Stimulated activated naive B cell treated with anti-CD40 and anti-IgM and Interleukin-4, amounts not matched to agents 10 μg/mL and 1 μg/mL and 100 μg/mL, for 72 hours (primary cell): ENCODE measurements around the gene DNAJC22.
"Not testable (repeated sequence)": the region's sequence is repeated elsewhere in the genome, so short reads cannot be mapped to it uniquely, and the experiment has no call there.

Experiments
- ATAC-seq, 2 donors: fragments of 150-1000 bp; cut with Tn5 transposase; replicated peaks; 2 replicates each; pipeline ENCODE4 v1.10.0; 2021; ENCODE audit warnings: moderate library complexity in 1 of 2
- DNase-seq: peaks from one replicate; pipeline ENCODE4 v3.0.0; 2021
- H3K27ac Mint-ChIP-seq: one replicate; pipeline ENCODE4 v1.8.0; 2022; ENCODE audit warnings: mild to moderate bottlenecking, mixed read lengths
- H3K27me3 Mint-ChIP-seq, 2 donors: one replicate each; pipeline ENCODE4 v1.8.0; 2022; ENCODE audit warnings: mixed read lengths in 2 of 2
- H3K36me3 Mint-ChIP-seq, 2 donors: one replicate each; pipeline ENCODE4 v1.8.0; 2022; ENCODE audit warnings: mixed read lengths in 2 of 2, mild to moderate bottlenecking in 1 of 2
- H3K4me1 Mint-ChIP-seq, 2 donors: one replicate each; pipeline ENCODE4 v1.8.0; 2022; ENCODE audit warnings: mixed read lengths in 2 of 2, mild to moderate bottlenecking in 1 of 2
- H3K4me3 Mint-ChIP-seq, 2 donors: one replicate each; pipeline ENCODE4 v1.8.0; 2022; ENCODE audit warnings: mild to moderate bottlenecking in 2 of 2, mixed read lengths in 2 of 2, moderate library complexity in 1 of 2
- H3K9me3 Mint-ChIP-seq, 2 donors: one replicate each; pipeline ENCODE4 v1.8.0; 2022; ENCODE audit warnings: mixed read lengths in 2 of 2, mild to moderate bottlenecking in 1 of 2

The DNAJC22 gene

DNA sequence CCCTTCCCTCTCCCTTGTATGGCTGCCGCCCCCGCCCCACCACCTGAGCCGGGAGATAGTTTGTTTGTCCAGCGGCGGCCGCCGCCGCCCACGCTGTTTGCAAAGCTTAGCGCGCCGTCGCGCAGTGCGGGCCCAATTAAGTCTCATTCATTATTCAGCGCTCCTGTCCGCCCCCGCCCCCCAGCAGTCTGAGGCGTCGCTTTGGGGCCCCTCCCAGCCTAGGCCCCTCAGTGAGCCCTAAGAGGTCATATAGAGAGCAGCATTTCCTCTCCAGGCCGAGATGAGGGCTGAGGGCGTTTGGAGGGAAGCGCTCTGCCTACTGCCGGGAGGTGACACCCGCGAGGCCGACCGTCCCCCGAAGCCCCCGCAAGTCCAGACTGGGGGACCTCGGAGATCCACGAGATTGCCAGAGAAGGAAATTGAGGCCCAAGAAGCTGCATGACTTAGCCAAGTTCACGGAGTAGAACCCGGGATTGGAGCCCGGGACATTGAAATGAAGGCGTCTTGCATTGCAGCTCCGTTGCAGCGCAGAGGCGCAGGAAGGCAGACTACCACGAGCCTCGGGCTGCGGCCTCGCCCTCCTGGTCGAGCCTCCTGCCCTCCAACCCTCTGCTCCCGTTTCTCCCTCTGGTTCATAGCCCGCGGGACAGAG is at the start of gene DNAJC22:
DNAJC22 (plus strand) TSS at position 230 of the 652 bp plus-strand sequence. CDS start 1,985 bp downstream, outside the sequence.
- Mint-ChIP-seq H3K27me3 (peaks cover 53 to 83% of the 10 kb centered on the region in 2 donors), H3K4me3 (peak within 1 kb of the TSS; percentile 80 to 89), H3K9me3 (no peaks in the 10 kb centered on the region), H3K4me1 (peaks cover 32 to 62% of the 10 kb centered on the region in 2 donors), H3K27ac (peak within 1 kb of the TSS; percentile 77), H3K36me3 (no peaks in the 10 kb centered on the region)
- DNase-seq (no peak), ATAC-seq (peak in 1 of 2 donors; percentile 11)

DNA sequence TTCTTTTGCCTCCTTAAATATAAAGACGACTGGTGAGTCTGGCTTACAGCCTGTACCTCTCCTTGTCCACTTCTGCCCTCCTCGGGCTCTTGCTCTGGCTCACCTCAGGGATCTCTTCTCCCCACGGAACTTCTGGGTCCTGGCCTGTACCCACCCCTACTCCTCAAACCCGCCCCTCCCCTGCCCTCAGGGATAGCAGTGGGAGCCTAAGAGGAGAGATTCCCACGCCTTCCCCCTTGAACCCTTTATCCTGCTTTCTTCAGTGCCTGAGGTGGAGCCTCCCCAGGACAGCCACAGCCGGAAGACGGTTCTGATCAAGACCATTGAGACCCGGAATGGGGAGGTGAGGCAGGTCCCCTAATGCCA is 49.0 kb upstream of the DNAJC22 start:
- DNase-seq (no peak), ATAC-seq (no peak)
- Mint-ChIP-seq H3K4me3 (peak overlapping the region; percentile 25 to 71), H3K4me1 (peaks cover 25 to 27% of the 10 kb centered on the region in 2 donors), H3K9me3 (no peaks in the 10 kb centered on the region), H3K36me3 (peaks cover 0 to 3% of the 10 kb centered on the region in 2 donors), H3K27ac (no peak overlapping the region), H3K27me3 (peaks cover 60 to 85% of the 10 kb centered on the region in 2 donors)

DNA sequence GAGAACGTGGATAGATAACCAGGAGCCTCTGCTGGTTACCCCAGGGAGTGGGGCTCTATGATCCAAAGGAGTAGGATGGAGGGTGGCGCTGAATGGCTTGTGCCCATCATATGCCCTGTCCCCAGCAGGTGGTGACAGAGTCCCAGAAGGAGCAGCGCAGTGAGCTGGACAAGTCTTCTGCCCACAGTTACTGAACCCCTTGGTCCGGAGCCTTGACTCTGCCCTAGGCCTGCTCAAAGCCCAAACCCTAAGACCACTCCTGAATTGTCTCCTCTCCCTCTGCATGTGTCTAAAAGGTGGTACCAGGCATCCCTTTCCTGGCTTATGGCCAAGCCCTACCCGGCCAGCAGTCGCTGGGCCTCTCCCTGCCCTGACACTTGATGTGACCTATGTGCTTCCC is 48.5 kb upstream of the DNAJC22 start:
- peaks cover 0 to 3% of the 10 kb centered on the region in 2 donors for H3K36me3 Mint-ChIP-seq
- peak overlapping the region in 1 of 2 donors; percentile 25 for H3K4me3 Mint-ChIP-seq
- no peaks in the 10 kb centered on the region for H3K9me3 Mint-ChIP-seq
- ATAC-seq (peak in 1 of 2 donors; percentile 43), DNase-seq (no peak)
- peaks cover 25 to 27% of the 10 kb centered on the region in 2 donors for H3K4me1 Mint-ChIP-seq
- no peak overlapping the region for H3K27ac Mint-ChIP-seq
- peaks cover 65 to 87% of the 10 kb centered on the region in 2 donors for H3K27me3 Mint-ChIP-seq

DNA sequence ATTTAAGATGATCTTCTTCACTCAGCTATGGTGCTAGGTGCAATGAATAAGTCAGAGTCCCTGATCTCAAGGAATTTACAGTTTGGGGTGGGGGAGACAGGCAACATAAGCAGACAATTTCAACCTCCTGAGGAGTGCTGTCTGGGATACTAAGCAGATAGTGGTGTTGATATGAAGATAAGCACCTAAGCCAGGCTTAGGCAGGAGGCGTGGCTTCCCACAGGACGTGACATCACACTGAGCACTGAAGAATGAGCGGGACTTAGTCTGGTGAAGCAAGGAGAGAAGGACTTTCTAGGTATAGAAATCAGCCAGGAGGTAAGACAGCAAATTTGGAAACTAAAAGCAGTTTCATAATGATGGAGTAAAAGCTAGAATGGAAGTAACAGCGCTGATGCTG is 44.9 kb upstream of the DNAJC22 start:
- H3K27me3 Mint-ChIP-seq, result peaks cover 56 to 69% of the 10 kb centered on the region in 2 donors
- no peak overlapping the region for H3K27ac Mint-ChIP-seq
- H3K4me1 Mint-ChIP-seq, result peaks cover 12 to 20% of the 10 kb centered on the region in 2 donors
- no peak overlapping the region for H3K4me3 Mint-ChIP-seq
- peaks cover 0 to under 1% of the 10 kb centered on the region in 2 donors for H3K36me3 Mint-ChIP-seq
- DNase-seq, result no peak
- peak in 1 of 2 donors; percentile 28 for ATAC-seq
- no peaks in the 10 kb centered on the region for H3K9me3 Mint-ChIP-seq

DNA sequence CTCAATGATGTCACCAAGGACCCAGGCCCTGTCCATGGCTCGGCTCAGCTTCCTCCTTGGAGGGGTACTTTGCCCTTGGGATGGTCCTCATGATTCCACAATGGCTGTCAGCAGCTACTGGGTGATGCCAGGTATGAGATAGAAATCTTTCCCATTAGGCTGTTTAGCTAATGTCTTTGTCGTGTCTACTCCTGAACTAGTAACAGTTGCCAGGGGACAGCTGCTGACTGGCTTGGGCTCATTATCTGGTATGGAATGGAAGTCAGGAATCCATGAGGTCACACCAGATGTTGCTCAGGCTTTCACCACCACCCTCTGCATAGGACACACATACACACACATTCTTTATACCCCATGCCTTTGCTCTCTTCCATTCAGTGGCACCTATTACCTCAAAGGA is 42.5 kb upstream of the DNAJC22 start:
- Mint-ChIP-seq H3K4me3 (no peak overlapping the region), H3K9me3 (no peaks in the 10 kb centered on the region), H3K4me1 (no peaks in the 10 kb centered on the region), H3K27me3 (peaks cover 42 to 65% of the 10 kb centered on the region in 2 donors), H3K27ac (no peak overlapping the region), H3K36me3 (no peaks in the 10 kb centered on the region)
- no peak for ATAC-seq
- no peak for DNase-seq

DNA sequence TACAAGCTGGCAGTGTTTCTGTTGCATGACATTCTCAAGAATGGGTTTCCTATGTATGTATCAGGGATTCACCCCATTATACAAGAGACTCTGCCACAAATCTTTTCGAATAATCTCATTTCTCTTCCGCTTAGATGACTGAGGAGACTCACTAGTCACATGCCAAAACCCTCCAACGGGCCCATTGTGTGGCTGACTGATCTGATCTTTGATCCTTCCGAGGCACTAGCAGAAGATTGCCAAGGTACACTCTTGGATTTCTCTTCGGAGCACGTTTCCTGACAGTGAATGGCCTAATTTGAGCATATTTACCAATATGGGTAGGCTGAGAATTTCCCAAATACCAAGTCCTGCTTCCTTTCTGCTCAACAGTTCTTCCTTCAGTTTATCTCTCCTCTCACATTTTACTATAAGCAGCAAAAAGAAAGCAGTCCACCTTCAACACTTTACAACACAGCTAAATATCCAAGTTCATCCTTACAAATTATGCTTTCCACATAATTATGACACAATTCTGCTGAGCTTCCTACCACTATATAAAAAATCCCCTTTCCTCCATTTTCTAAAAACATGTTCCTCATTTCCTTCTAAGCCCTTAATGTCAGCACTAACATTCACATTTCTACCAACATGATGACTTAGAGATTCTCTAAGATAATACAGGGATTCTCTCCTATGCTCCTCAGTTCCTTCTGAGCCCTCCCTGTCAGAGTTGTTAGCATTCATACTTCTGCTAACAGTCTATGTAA is 40.8 kb upstream of the DNAJC22 start:
- H3K4me1 Mint-ChIP-seq, result no peaks in the 10 kb centered on the region
- H3K27me3 Mint-ChIP-seq, result peaks cover 43 to 74% of the 10 kb centered on the region in 2 donors
- ATAC-seq (no peak), DNase-seq (no peak)
- no peak overlapping the region for H3K4me3 Mint-ChIP-seq
- no peaks in the 10 kb centered on the region for H3K9me3 Mint-ChIP-seq
- H3K36me3 Mint-ChIP-seq, result no peaks in the 10 kb centered on the region
- no peak overlapping the region for H3K27ac Mint-ChIP-seq

DNA sequence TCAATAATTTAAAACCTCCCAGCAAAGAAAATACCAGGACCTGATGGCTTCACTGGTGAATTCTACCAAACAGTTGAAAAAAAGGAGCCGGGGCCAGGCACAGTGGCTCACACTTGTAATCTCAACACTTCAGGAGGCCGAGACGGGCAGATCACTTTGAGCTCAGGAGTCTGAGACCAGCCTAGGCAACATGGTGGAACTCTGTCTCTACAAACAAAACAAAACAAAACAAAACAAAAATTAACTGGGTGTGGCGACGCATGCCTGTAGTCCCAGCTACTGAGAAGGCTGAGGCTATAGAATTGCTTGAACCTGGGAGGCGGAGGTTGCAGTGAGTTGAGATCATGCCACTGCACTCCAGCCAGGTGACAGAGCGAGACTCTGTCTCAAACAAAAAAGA is 37.3 kb upstream of the DNAJC22 start:
- peaks cover 29 to 70% of the 10 kb centered on the region in 2 donors for H3K27me3 Mint-ChIP-seq
- DNase-seq (no peak), ATAC-seq (no peak)
- no peak overlapping the region for H3K27ac Mint-ChIP-seq
- no peak overlapping the region for H3K4me3 Mint-ChIP-seq
- H3K36me3 Mint-ChIP-seq, result no peaks in the 10 kb centered on the region
- H3K4me1 Mint-ChIP-seq, result no peaks in the 10 kb centered on the region
- no peaks in the 10 kb centered on the region for H3K9me3 Mint-ChIP-seq

DNA sequence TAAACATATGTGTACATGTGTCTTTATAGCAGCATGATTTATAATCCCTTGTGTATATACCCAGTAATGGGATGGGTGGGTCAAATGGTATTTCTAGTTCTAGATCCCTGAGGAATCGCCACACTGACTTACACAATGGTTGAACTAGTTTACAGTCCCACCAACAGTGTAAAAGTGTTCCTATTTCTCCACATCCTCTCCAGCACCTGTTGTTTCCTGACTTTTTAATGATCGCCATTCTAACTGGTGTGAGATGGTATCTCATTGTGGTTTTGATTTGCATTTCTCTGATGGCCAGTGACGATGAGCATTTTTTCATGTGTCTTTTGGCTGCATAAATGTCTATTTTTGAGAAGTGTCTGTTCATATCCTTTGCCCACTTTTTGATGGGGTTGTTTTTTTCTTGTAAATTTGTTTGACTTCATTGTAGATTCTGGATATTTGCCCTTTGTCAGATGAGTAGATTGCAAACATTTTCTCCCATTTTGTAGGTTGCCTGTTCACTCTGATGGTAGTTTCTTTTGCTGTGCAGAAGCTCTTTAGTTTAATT is 36.2 kb upstream of the DNAJC22 start:
- peaks cover 27 to 74% of the 10 kb centered on the region in 2 donors for H3K27me3 Mint-ChIP-seq
- H3K4me3 Mint-ChIP-seq, H3K4me1 Mint-ChIP-seq, H3K36me3 Mint-ChIP-seq, H3K9me3 Mint-ChIP-seq, H3K27ac Mint-ChIP-seq, ATAC-seq, DNase-seq: not testable (repeated sequence)

DNA sequence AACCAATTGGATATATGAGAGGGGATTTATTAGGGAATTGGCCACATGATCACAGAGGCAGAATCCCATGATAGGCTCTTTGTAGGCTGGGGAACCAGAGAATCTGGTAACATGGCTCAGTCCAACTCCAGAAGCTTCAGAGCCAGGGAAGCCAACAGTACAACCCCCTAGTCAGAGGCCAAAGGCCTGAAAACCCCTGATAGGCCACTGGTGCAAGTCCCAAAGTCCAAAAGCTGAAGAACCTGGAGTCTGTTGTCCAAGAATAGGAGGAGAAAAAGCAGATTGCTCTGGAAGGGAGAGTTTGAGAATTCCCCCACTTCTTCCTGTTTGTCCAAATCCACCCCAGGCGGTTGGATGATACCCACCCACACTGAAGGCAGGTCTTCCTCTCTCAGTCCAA is 31.9 kb upstream of the DNAJC22 start:
- H3K36me3 Mint-ChIP-seq, result no peaks in the 10 kb centered on the region
- no peak overlapping the region for H3K27ac Mint-ChIP-seq
- no peaks in the 10 kb centered on the region for H3K9me3 Mint-ChIP-seq

DNA sequence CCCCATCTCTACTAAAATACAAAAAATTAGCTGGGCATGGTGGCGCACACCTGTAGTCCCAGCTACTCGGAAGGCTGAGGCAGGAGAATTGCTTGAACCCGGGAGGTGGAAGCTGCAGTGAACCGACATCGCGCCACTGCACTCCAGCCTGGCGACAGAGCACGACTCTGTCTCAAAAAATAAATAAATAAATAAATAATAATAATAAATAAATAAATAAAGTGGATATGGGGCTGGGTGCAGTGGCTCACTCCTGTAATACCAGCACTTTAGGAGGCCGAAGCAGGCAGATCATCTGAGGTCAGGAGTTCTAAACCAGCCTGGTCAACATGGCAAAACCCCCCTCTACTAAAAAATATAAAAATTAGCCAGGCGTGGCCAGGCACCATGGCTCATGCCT is 29.6 kb upstream of the DNAJC22 start:
- not testable (repeated sequence) for H3K4me3 Mint-ChIP-seq, H3K36me3 Mint-ChIP-seq, DNase-seq, H3K9me3 Mint-ChIP-seq, H3K4me1 Mint-ChIP-seq, H3K27ac Mint-ChIP-seq, ATAC-seq
- H3K27me3 Mint-ChIP-seq, result peaks cover 9 to 16% of the 10 kb centered on the region in 2 donors

More for the DNA sequence above, 31.9 kb upstream of the DNAJC22 start:
- no peak for DNase-seq
- Mint-ChIP-seq H3K4me1 (no peaks in the 10 kb centered on the region), H3K4me3 (no peak overlapping the region), H3K27me3 (peaks cover 12 to 34% of the 10 kb centered on the region in 2 donors)
- ATAC-seq, result no peak

DNA sequence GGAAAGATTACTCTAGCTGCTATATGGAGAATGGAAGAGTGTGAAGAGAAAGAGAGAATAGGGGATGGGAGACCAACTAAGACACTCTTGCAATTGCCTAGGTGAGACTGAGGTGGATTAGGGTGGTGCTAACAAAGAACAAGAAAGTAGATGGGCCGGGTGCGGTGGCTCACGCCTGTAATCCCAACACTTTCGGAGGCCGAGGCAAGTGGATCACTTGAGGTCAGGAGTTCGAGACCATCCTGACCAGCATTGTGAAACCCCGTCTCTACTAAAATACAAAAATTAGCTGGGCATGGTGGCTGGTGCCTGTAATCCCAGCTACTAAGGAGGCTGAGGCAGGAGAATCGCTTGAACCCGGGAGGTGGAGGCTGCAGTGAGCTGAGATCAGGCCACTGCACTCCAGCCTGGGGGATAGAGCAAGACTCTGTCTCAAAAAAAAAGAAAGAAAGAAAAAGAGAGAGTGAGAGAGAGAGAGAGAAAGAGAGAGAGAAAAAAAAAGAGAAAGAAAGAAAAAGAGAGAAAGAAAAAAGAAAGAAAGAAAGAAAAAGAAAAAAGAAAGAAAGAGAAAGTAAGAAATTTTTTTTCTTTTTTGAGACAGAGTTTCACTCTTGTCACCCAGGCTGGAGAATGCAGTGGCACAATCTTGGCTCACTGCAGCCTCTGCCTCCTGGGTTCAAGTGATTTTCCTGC is 26.1 kb upstream of the DNAJC22 start:
- H3K9me3 Mint-ChIP-seq, ATAC-seq, H3K27ac Mint-ChIP-seq: not testable (repeated sequence)

DNA sequence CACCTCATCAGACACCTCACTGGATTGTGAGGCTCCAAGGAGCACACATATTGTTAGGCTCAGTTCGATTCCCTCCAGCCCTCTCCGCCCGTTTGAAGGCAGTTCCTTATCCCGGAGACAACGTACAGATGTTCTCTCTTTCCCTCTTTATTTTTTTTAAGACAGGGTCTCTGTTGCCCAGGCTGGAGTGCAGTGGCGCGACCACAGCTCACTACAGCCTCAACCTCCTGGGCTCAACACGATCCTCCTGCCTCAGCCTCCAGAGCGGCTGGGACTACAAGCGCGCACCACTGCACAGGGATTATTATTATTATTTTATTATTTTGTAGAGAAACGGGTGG is 24.4 kb upstream of the DNAJC22 start:
- no peaks in the 10 kb centered on the region for H3K9me3 Mint-ChIP-seq
- ATAC-seq (no peak), DNase-seq (no peak)
- H3K36me3 Mint-ChIP-seq, result no peaks in the 10 kb centered on the region
- H3K4me1 Mint-ChIP-seq, result peaks cover 15 to 21% of the 10 kb centered on the region in 2 donors
- H3K27me3 Mint-ChIP-seq, result no peaks in the 10 kb centered on the region
- peak overlapping the region; percentile 98 to 99 for H3K4me3 Mint-ChIP-seq
- H3K27ac Mint-ChIP-seq, result peak overlapping the region; percentile 71

More for the DNA sequence above, 26.1 kb upstream of the DNAJC22 start:
- not testable (repeated sequence) for H3K27me3 Mint-ChIP-seq, H3K36me3 Mint-ChIP-seq, DNase-seq
- Mint-ChIP-seq H3K4me1 (peaks cover 15 to 21% of the 10 kb centered on the region in 2 donors), H3K4me3 (peak overlapping the region in 1 of 2 donors; percentile 36)

DNA sequence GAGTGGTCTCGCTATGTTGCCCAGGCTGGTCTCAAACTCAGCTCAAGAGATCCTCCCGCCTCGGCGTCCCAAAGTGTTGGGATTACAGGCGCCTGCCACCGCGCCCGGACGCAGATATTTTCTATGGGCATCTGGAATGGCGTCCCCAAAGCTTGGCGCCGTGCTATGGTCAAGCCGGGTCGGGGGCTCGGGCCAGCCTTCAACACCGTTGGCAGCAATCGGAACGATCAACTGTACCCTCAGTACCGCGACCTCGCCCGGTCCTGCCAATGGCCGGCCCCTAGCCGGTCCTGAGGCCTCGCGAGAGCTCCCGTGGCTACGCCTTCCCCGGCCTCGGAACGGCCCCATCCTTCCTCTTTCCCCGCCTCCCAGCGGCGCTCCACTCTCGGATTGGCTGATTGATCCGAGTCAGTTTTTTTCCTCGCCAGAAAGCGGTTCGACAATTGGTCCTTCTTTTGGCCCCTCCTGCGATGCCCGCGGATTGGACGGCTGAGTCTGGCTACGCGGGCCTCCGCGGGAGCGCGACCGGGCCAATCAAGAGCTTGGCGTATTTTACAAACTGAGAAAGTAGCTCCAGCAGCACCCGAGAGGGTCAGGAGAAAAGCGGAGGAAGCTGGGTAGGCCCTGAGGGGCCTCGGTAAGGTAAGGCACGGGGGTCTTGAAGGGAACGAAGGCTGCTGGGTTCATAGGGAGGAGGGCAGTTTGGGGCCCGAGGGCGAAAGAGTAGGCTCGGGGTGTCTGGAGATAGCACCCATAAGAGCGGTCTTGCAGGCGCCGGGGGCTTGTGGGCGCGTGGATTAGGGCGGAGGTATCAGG is 23.8 kb upstream of the DNAJC22 start, which contains the start of gene TROAP:
TROAP (plus strand) TSS at position 548 of the 816 bp plus-strand sequence. CDS start 354 bp downstream, outside the sequence.
- peak; percentile 98 for DNase-seq
- peaks cover 15 to 21% of the 10 kb centered on the region in 2 donors for H3K4me1 Mint-ChIP-seq
- H3K36me3 Mint-ChIP-seq, result peaks cover 0 to 3% of the 10 kb centered on the region in 2 donors
- peak within 1 kb of the TSS; percentile 97 for H3K27ac Mint-ChIP-seq
- H3K4me3 Mint-ChIP-seq, result peak within 1 kb of the TSS; percentile 98 to 99
- no peaks in the 10 kb centered on the region for H3K9me3 Mint-ChIP-seq
- ATAC-seq, result peak; percentile 98 to 99
- H3K27me3 Mint-ChIP-seq, result no peaks in the 10 kb centered on the region
